T-helper 2 cell treated with Interferon-gamma antibody and Interleukin-4, amounts not matched to agents 5 μg/mL and 100 μg/mL, for 36 hours (primary cell): ENCODE results near the gene RHOC.
A peak's percentile ranks its signal among the peaks of the same experiment; 100 is the strongest.
"Not testable (repeated sequence)": the region's sequence is repeated elsewhere in the genome, so short reads cannot be mapped to it uniquely, and the experiment has no call there.

Source experiments
- DNase-seq: peaks from one replicate; pipeline ENCODE4 v3.0.0; 2021; ENCODE audit warnings: low spot score
- H3K27ac Mint-ChIP-seq: one replicate; pipeline ENCODE4 v1.8.0; 2021; ENCODE audit warnings: mild to moderate bottlenecking, mixed read lengths
- H3K27me3 Mint-ChIP-seq: one replicate; pipeline ENCODE4 v1.8.0; 2021; ENCODE audit warnings: low read depth, mixed read lengths
- H3K36me3 Mint-ChIP-seq: one replicate; pipeline ENCODE4 v1.8.0; 2021; ENCODE audit warnings: low read depth, mixed read lengths
- H3K4me1 Mint-ChIP-seq: one replicate; pipeline ENCODE4 v1.8.0; 2021; ENCODE audit warnings: low read depth, mixed read lengths
- H3K4me3 Mint-ChIP-seq: one replicate; pipeline ENCODE4 v1.8.0; 2022; ENCODE audit warnings: mild to moderate bottlenecking, moderate library complexity, mixed read lengths
- H3K9me3 Mint-ChIP-seq: one replicate; pipeline ENCODE4 v1.8.0; 2021; ENCODE audit warnings: mixed read lengths

Gene RHOC

GRCh38 chr1:112722601-112723510 lies 15.9 kb upstream of the RHOC start:
- no peaks in the 10 kb centered on the region for H3K36me3 Mint-ChIP-seq
- DNase-seq: no peak
- H3K27me3 Mint-ChIP-seq: peaks cover 30% of the 10 kb centered on the region
- no peak overlapping the region for H3K27ac Mint-ChIP-seq
- no peaks in the 10 kb centered on the region for H3K9me3 Mint-ChIP-seq
- peaks cover 6% of the 10 kb centered on the region for H3K4me1 Mint-ChIP-seq
- H3K4me3 Mint-ChIP-seq: peak overlapping the region; percentile 40

GRCh38 chr1:112721966-112722524 lies 15.1 kb upstream of the RHOC start:
- Mint-ChIP-seq H3K27me3 (peaks cover 30% of the 10 kb centered on the region), H3K4me3 (no peak overlapping the region), H3K27ac (no peak overlapping the region), H3K36me3 (no peaks in the 10 kb centered on the region), H3K9me3 (no peaks in the 10 kb centered on the region), H3K4me1 (peaks cover 6% of the 10 kb centered on the region)
- no peak for DNase-seq

GRCh38 chr1:112721294-112721693 lies 14.4 kb upstream of the RHOC start:
- H3K9me3 Mint-ChIP-seq, H3K4me1 Mint-ChIP-seq, DNase-seq, H3K36me3 Mint-ChIP-seq, H3K27ac Mint-ChIP-seq, H3K4me3 Mint-ChIP-seq: not testable (repeated sequence)
- peaks cover 37% of the 10 kb centered on the region for H3K27me3 Mint-ChIP-seq

GRCh38 chr1:112720800-112721199 lies 13.9 kb upstream of the RHOC start:
- Mint-ChIP-seq H3K27me3 (peaks cover 38% of the 10 kb centered on the region), H3K4me3 (no peak overlapping the region), H3K36me3 (no peaks in the 10 kb centered on the region), H3K4me1 (peaks cover 15% of the 10 kb centered on the region), H3K9me3 (no peaks in the 10 kb centered on the region), H3K27ac (no peak overlapping the region)
- DNase-seq: no peak

GRCh38 chr1:112719706-112720105 lies 12.8 kb upstream of the RHOC start:
- Mint-ChIP-seq H3K4me1 (peaks cover 18% of the 10 kb centered on the region), H3K36me3 (no peaks in the 10 kb centered on the region), H3K27ac (no peak overlapping the region), H3K9me3 (no peaks in the 10 kb centered on the region), H3K4me3 (no peak overlapping the region), H3K27me3 (peaks cover 38% of the 10 kb centered on the region)
- no peak for DNase-seq

GRCh38 chr1:112718691-112719418 lies 11.9 kb upstream of the RHOC start:
- Mint-ChIP-seq H3K4me3 (peak overlapping the region; percentile 46), H3K27me3 (peaks cover 45% of the 10 kb centered on the region), H3K4me1 (peaks cover 24% of the 10 kb centered on the region), H3K27ac (no peak overlapping the region), H3K36me3 (no peaks in the 10 kb centered on the region), H3K9me3 (no peaks in the 10 kb centered on the region)
- peak; percentile 79 for DNase-seq

- Mint-ChIP-seq H3K27ac (no peak overlapping the region), H3K4me1 (peaks cover 23% of the 10 kb centered on the region), H3K4me3 (no peak overlapping the region), H3K36me3 (no peaks in the 10 kb centered on the region), H3K9me3 (no peaks in the 10 kb centered on the region), H3K27me3 (peaks cover 49% of the 10 kb centered on the region)
- no peak for DNase-seq
These were observed 10.4 kb upstream of the RHOC start for GRCh38 chr1:112717263-112717873.

GRCh38 chr1:112716133-112716720 lies 9.3 kb upstream of the RHOC start:
- Mint-ChIP-seq H3K4me1 (peaks cover 23% of the 10 kb centered on the region), H3K9me3 (no peaks in the 10 kb centered on the region), H3K4me3 (peak overlapping the region; percentile 87), H3K36me3 (no peaks in the 10 kb centered on the region), H3K27ac (no peak overlapping the region), H3K27me3 (peaks cover 41% of the 10 kb centered on the region)
- peak; percentile 72 for DNase-seq

- DNase-seq: peak; percentile 98
- peak within 1 kb of the TSS; percentile 87 for H3K4me3 Mint-ChIP-seq
- no peaks in the 10 kb centered on the region for H3K36me3 Mint-ChIP-seq
- H3K4me1 Mint-ChIP-seq: peaks cover 23% of the 10 kb centered on the region
- peak within 1 kb of the TSS; percentile 55 for H3K27ac Mint-ChIP-seq
- H3K27me3 Mint-ChIP-seq: peaks cover 44% of the 10 kb centered on the region
- no peaks in the 10 kb centered on the region for H3K9me3 Mint-ChIP-seq
These were observed 8.5 kb upstream of the RHOC start, which contains the start of gene PPM1J for GRCh38 chr1:112715264-112716053. TSS of gene PPM1J (minus strand) at chr1:112715332. CDS start at chr1:112715301, 31 bp downstream.

- Mint-ChIP-seq H3K4me1 (peaks cover 23% of the 10 kb centered on the region), H3K9me3 (no peaks in the 10 kb centered on the region), H3K27ac (no peak overlapping the region), H3K27me3 (peaks cover 38% of the 10 kb centered on the region), H3K4me3 (peak overlapping the region; percentile 84), H3K36me3 (no peaks in the 10 kb centered on the region)
- DNase-seq: no peak
These were observed 7.7 kb upstream of the RHOC start for GRCh38 chr1:112714313-112715263.

GRCh38 chr1:112713466-112714312 lies 6.8 kb upstream of the RHOC start:
- Mint-ChIP-seq H3K27ac (no peak overlapping the region), H3K36me3 (no peaks in the 10 kb centered on the region)
- DNase-seq: no peak

More at GRCh38 chr1:112713466-112714312, 6.8 kb upstream of the RHOC start:
- Mint-ChIP-seq H3K4me1 (peaks cover 23% of the 10 kb centered on the region), H3K27me3 (peaks cover 43% of the 10 kb centered on the region), H3K9me3 (no peaks in the 10 kb centered on the region), H3K4me3 (peak overlapping the region; percentile 41)
